ENCODE results near the gene TRIM15.

DNA sequence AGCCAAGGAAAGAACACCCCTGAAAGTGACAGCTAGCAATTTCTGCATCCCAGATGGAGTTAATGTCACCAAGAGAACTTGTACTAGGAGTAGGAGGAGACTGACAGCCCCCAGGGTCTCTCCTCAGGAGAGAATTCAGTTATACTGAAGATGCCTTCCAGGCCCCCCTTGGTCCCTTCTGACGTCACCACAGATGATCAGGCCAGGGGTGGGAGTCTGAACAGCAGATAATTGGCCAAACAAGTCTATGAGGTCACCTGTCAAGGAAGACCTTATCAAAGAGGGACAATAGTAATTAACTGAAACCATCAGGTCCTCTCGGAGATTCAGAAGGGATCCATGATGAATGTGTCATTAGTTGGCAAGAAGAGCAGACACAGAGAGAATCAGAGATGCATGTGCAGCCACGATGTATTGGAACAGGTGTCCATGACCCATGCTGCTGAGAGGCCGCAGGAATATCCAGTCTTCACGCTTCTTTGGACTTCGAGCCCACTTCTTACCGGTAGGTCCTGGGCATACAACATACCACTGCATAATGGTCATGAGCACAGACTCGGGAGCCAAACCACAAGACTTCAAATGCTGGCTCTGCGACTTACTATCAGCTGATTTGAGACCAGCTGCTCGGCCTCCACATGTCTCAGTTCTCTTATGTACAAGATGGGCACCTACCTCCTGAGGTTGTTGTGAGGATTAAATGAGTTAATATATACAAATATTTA is 12.5 kb upstream of the TRIM15 start:
- TF ChIP-seq POLR2AphosphoS5 (IDR thresholded peaks at IDR 0.05) (no peak), EP300 (IDR thresholded peaks at IDR 0.05) (no peak)
- TF ChIP-seq, protein P1, sequence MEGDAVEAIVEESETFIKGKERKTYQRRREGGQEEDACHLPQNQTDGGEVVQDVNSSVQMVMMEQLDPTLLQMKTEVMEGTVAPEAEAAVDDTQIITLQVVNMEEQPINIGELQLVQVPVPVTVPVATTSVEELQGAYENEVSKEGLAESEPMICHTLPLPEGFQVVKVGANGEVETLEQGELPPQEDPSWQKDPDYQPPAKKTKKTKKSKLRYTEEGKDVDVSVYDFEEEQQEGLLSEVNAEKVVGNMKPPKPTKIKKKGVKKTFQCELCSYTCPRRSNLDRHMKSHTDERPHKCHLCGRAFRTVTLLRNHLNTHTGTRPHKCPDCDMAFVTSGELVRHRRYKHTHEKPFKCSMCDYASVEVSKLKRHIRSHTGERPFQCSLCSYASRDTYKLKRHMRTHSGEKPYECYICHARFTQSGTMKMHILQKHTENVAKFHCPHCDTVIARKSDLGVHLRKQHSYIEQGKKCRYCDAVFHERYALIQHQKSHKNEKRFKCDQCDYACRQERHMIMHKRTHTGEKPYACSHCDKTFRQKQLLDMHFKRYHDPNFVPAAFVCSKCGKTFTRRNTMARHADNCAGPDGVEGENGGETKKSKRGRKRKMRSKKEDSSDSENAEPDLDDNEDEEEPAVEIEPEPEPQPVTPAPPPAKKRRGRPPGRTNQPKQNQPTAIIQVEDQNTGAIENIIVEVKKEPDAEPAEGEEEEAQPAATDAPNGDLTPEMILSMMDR (IDR thresholded peaks at IDR 0.05), result no peak

Data from stomach (tissue), 4 donors.